DMS153 treated with DMSO at 0.1 percent for 48 hours (cell line): ENCODE measurements around the gene ELAVL1.
"Not testable (repeated sequence)": the region's sequence is repeated elsewhere in the genome, so short reads cannot be mapped to it uniquely, and the experiment has no call there.

Experiments used
- DNase-seq: peaks from one replicate; lab custom pipeline; 2025; ENCODE audit not compliant: unreplicated experiment; lab: John Stamatoyannopoulos, UW

ELAVL1 gene

GRCh38 chr19:7941895-7942596 is 63.4 kb downstream of the ELAVL1 start:
- no peak for DNase-seq

- DNase-seq: no peak
Measured at GRCh38 chr19:7940841-7941240, 64.6 kb downstream of the ELAVL1 start.

GRCh38 chr19:7934766-7935165 is 70.7 kb downstream of the ELAVL1 start:
- no peak for DNase-seq

GRCh38 chr19:7933828-7934725 is 71.4 kb downstream of the ELAVL1 start:
- DNase-seq: no peak

- no peak for DNase-seq
Measured at GRCh38 chr19:7933411-7933810, 72.0 kb downstream of the ELAVL1 start.

GRCh38 chr19:7932930-7933300 is 72.5 kb downstream of the ELAVL1 start:
- no peak for DNase-seq

- DNase-seq: no peak
Measured at GRCh38 chr19:7932276-7932929, 73.0 kb downstream of the ELAVL1 start.

- no peak for DNase-seq
Measured at GRCh38 chr19:7931221-7932061, 74.0 kb downstream of the ELAVL1 start.

GRCh38 chr19:7930765-7931164 is 74.7 kb downstream of the ELAVL1 start:
- no peak for DNase-seq

- DNase-seq: not testable (repeated sequence)
Measured at GRCh38 chr19:7930030-7930429, 75.4 kb downstream of the ELAVL1 start.

GRCh38 chr19:7928741-7929701 is 76.4 kb downstream of the ELAVL1 start:
- no peak for DNase-seq

- DNase-seq: no peak
Measured at GRCh38 chr19:7928334-7928706, 77.1 kb downstream of the ELAVL1 start.

GRCh38 chr19:7927605-7928333 is 77.7 kb downstream of the ELAVL1 start:
- DNase-seq: no peak

- DNase-seq: no peak
Measured at GRCh38 chr19:7926727-7927604, 78.5 kb downstream of the ELAVL1 start.

GRCh38 chr19:7926021-7926726 is 79.3 kb downstream of the ELAVL1 start, which contains the start of gene CTXN1:
Gene CTXN1, minus strand, starts transcription at chr19:7926135. Its CDS starts 597 bp downstream, at chr19:7925538.
- no peak for DNase-seq

GRCh38 chr19:7925171-7925851 is 80.1 kb downstream of the ELAVL1 start:
- peak; percentile 46 for DNase-seq

- no peak for DNase-seq
Measured at GRCh38 chr19:7924651-7925170, 80.7 kb downstream of the ELAVL1 start.
